Mesendoderm (in vitro differentiated cells): ENCODE measurements around the gene OR56A3.

Source experiments
- DNase-seq: peaks from one replicate; pipeline ENCODE4 v3.0.0; 2013
- H2AK5ac ChIP-seq: 2 replicates; pipeline ENCODE4 v1.6.1; 2013; ENCODE audit warnings: low read length, inconsistent platforms
- H2BK120ac ChIP-seq: 2 replicates; pipeline ENCODE4 v1.6.1; 2013; ENCODE audit warnings: low read depth, mild to moderate bottlenecking, low read length, moderate library complexity, mixed read lengths
- H2BK15ac ChIP-seq: replicated peaks from 2 replicates; pipeline ENCODE4 v1.6.1; 2013; ENCODE audit warnings: low read depth, mild to moderate bottlenecking, moderate library complexity
- H2BK5ac ChIP-seq: 2 replicates; pipeline ENCODE4 v1.6.1; 2013; ENCODE audit warnings: low read length, inconsistent platforms
- H3K18ac ChIP-seq: 2 replicates; pipeline ENCODE4 v1.6.1; 2013; ENCODE audit warnings: mild to moderate bottlenecking, low read length, mixed read lengths
- H3K23ac ChIP-seq: one replicate; pipeline ENCODE4 v1.6.1; 2013; ENCODE audit warnings: low read length
- H3K27ac ChIP-seq: 2 replicates; pipeline ENCODE4 v1.5.1; 2013; ENCODE audit warnings: low read depth, mild to moderate bottlenecking, inconsistent platforms, low read length, moderate library complexity
- H3K27me3 ChIP-seq: 2 replicates; pipeline ENCODE4 v1.6.1; 2013; ENCODE audit warnings: low read length, control low read depth, mild to moderate bottlenecking, inconsistent platforms; ENCODE audit not compliant: insufficient read depth, poor library complexity
- H3K36me3 ChIP-seq: 2 replicates; pipeline ENCODE4 v1.6.1; 2013; ENCODE audit warnings: low read length, inconsistent platforms; ENCODE audit not compliant: control insufficient read depth, insufficient read depth
- H3K4ac ChIP-seq: one replicate; pipeline ENCODE4 v1.6.1; 2013; ENCODE audit warnings: low read depth, mild to moderate bottlenecking, low read length, moderate library complexity
- H3K4me1 ChIP-seq: 2 replicates; pipeline ENCODE4 v1.6.1; 2013; ENCODE audit warnings: low read depth, low read length, inconsistent platforms; ENCODE audit not compliant: control insufficient read depth
- H3K4me2 ChIP-seq: 2 replicates; pipeline ENCODE4 v1.6.1; 2013; ENCODE audit warnings: low read length
- H3K4me3 ChIP-seq: 2 replicates; pipeline ENCODE4 v1.5.1; 2013; ENCODE audit warnings: mild to moderate bottlenecking, low read length
- H3K56ac ChIP-seq: one replicate; pipeline ENCODE4 v1.6.1; 2013; ENCODE audit warnings: low read length
- H3K79me1 ChIP-seq: 2 replicates; pipeline ENCODE4 v1.6.1; 2013; ENCODE audit warnings: low read length, inconsistent platforms
- H3K79me2 ChIP-seq: 2 replicates; pipeline ENCODE4 v1.6.1; 2013; ENCODE audit warnings: mild to moderate bottlenecking, low read length; ENCODE audit not compliant: control insufficient read depth, insufficient read depth
- H3K9ac ChIP-seq: 2 replicates; pipeline ENCODE4 v1.6.1; 2013; ENCODE audit warnings: low read length, inconsistent platforms
- H4K5ac ChIP-seq: one replicate; pipeline ENCODE4 v1.6.1; 2013; ENCODE audit warnings: low read length
- H4K8ac ChIP-seq: one replicate; pipeline ENCODE4 v1.6.1; 2013; ENCODE audit warnings: low read depth, mild to moderate bottlenecking, control low read depth, low read length, moderate library complexity
- WGBS: extraction: QIAGEN DNeasy Blood & Tissue Kit; methylation state at CpG from one replicate; pipeline ENCODE4 v1.1.7; 2013; ENCODE audit warnings: low lambda C conversion rate, missing lambda C conversion rate; ENCODE audit not compliant: insufficient coverage; ENCODE audit errors: extremely low coverage; 5-methylcytosine and 5-hydroxymethylcytosine counted together

The OR56A3 gene

GRCh38 chr11:5931061-5931460 lies 11.0 kb upstream of the OR56A3 start:
- Histone ChIP-seq H4K8ac (no peak overlapping the region), H3K4me1 (no peaks in the 10 kb centered on the region), H3K4ac (no peak overlapping the region), H3K4me3 (no peak overlapping the region), H2BK120ac (no peak overlapping the region), H4K5ac (no peak overlapping the region), H2BK15ac (no peak overlapping the region), H2AK5ac (no peak overlapping the region), H3K79me1 (no peaks in the 10 kb centered on the region), H3K9ac (no peak overlapping the region), H3K27ac (no peak overlapping the region), H3K4me2 (no peak overlapping the region), H3K18ac (no peak overlapping the region), H3K79me2 (no peaks in the 10 kb centered on the region), H2BK5ac (no peak overlapping the region), H3K56ac (no peak overlapping the region), H3K27me3 (no peaks in the 10 kb centered on the region), H3K23ac (no peak overlapping the region), H3K36me3 (no peaks in the 10 kb centered on the region)
- no CpG with 5 or more reads among the region's 8 CpGs for WGBS
- no peak for DNase-seq

- Histone ChIP-seq H3K56ac (no peak overlapping the region), H3K27me3 (no peaks in the 10 kb centered on the region), H2BK15ac (no peak overlapping the region), H3K4me1 (no peaks in the 10 kb centered on the region), H3K23ac (no peak overlapping the region), H3K36me3 (no peaks in the 10 kb centered on the region), H3K4ac (no peak overlapping the region), H2BK5ac (no peak overlapping the region), H2BK120ac (no peak overlapping the region), H3K79me1 (no peaks in the 10 kb centered on the region), H3K9ac (no peak overlapping the region), H4K8ac (no peak overlapping the region), H3K79me2 (no peaks in the 10 kb centered on the region), H3K27ac (no peak overlapping the region), H2AK5ac (no peak overlapping the region), H3K4me3 (no peak overlapping the region), H4K5ac (no peak overlapping the region), H3K4me2 (no peak overlapping the region), H3K18ac (no peak overlapping the region)
- WGBS, result no CpG with 5 or more reads among the region's 11 CpGs
- DNase-seq, result no peak
Observed at GRCh38 chr11:5932671-5933070, 9.4 kb upstream of the OR56A3 start.

DNA sequence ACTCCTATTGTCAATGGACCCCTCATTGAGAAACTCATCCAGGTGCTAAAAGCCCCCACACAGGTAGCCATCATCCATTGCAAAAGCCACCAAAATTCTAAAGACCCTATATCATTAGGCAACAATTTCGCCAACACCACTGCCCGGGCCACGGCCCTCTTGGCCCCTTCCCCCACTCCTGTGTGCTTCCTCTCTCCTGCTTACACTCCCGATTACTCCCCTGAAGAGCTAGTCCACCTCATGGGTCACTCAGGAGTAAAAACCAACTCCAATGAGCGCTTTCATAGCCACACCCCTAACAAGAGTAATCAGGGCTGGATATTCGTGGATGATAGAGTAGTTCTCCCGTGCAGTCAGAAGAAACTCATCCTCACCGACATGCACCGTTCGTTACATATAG lies 8.9 kb upstream of the OR56A3 start:
- no peak overlapping the region for H4K8ac ChIP-seq
- no peaks in the 10 kb centered on the region for H3K79me2 ChIP-seq
- H3K27me3 ChIP-seq, result no peaks in the 10 kb centered on the region
- no peak overlapping the region for H2BK120ac ChIP-seq
- no peak overlapping the region for H3K9ac ChIP-seq
- no peak overlapping the region for H4K5ac ChIP-seq
- no peak overlapping the region for H3K27ac ChIP-seq
- no CpG with 5 or more reads among the region's 10 CpGs for WGBS
- DNase-seq, result no peak
- H3K23ac ChIP-seq, result no peak overlapping the region
- H3K36me3 ChIP-seq, result no peaks in the 10 kb centered on the region
- no peak overlapping the region for H3K4ac ChIP-seq
- no peak overlapping the region for H2BK15ac ChIP-seq
- H3K56ac ChIP-seq, result no peak overlapping the region
- H3K79me1 ChIP-seq, result no peaks in the 10 kb centered on the region
- H2AK5ac ChIP-seq, result no peak overlapping the region
- H3K4me3 ChIP-seq, result no peak overlapping the region
- no peaks in the 10 kb centered on the region for H3K4me1 ChIP-seq
- H2BK5ac ChIP-seq, result no peak overlapping the region
- H3K4me2 ChIP-seq, result no peak overlapping the region
- no peak overlapping the region for H3K18ac ChIP-seq

GRCh38 chr11:5937868-5938602 lies 4.0 kb upstream of the OR56A3 start:
- H3K4ac ChIP-seq, result no peak overlapping the region
- no peak overlapping the region for H3K9ac ChIP-seq
- no CpG with 5 or more reads among the region's 39 CpGs for WGBS
- H3K27me3 ChIP-seq, result no peaks in the 10 kb centered on the region
- H3K4me1 ChIP-seq, result no peaks in the 10 kb centered on the region
- H3K79me2 ChIP-seq, result no peaks in the 10 kb centered on the region
- no peaks in the 10 kb centered on the region for H3K36me3 ChIP-seq
- no peak overlapping the region for H3K56ac ChIP-seq
- no peak overlapping the region for H2AK5ac ChIP-seq
- no peaks in the 10 kb centered on the region for H3K79me1 ChIP-seq
- no peak overlapping the region for H2BK5ac ChIP-seq
- H3K4me3 ChIP-seq, result no peak overlapping the region
- no peak overlapping the region for H4K5ac ChIP-seq
- H3K27ac ChIP-seq, result no peak overlapping the region
- no peak overlapping the region for H3K18ac ChIP-seq
- H2BK15ac ChIP-seq, result no peak overlapping the region
- DNase-seq, result no peak
- no peak overlapping the region for H3K23ac ChIP-seq
- no peak overlapping the region for H3K4me2 ChIP-seq
- H2BK120ac ChIP-seq, result no peak overlapping the region
- H4K8ac ChIP-seq, result no peak overlapping the region

DNA sequence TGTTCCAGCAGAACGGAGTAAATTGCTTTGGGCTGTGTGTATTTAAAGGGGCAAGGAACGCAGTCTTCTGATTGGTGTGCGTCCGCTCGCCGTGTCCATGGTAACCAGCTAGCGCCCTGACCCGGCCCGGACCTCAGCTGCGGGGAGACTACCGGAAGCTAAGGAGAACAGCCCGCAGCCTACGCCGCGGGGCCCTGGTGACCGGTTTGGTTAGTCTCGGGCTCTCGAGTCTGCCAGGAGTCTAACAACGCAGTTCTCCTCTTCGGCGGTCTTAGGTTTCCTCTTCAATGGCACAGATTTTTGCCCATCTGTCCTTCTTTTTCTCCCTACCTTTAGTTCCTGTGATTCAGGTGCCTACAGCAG lies 3.5 kb upstream of the OR56A3 start:
- Histone ChIP-seq H3K4me1 (no peaks in the 10 kb centered on the region), H2BK15ac (no peak overlapping the region), H2BK5ac (no peak overlapping the region), H4K5ac (no peak overlapping the region), H3K27me3 (no peaks in the 10 kb centered on the region), H3K36me3 (no peaks in the 10 kb centered on the region), H4K8ac (no peak overlapping the region), H3K79me1 (no peaks in the 10 kb centered on the region), H3K23ac (no peak overlapping the region), H3K4me3 (no peak overlapping the region), H3K79me2 (no peaks in the 10 kb centered on the region), H3K18ac (no peak overlapping the region), H2AK5ac (no peak overlapping the region), H3K4ac (no peak overlapping the region), H3K56ac (no peak overlapping the region), H3K27ac (no peak overlapping the region), H2BK120ac (no peak overlapping the region), H3K9ac (no peak overlapping the region), H3K4me2 (no peak overlapping the region)
- no CpG with 5 or more reads among the region's 21 CpGs for WGBS
- no peak for DNase-seq

DNA sequence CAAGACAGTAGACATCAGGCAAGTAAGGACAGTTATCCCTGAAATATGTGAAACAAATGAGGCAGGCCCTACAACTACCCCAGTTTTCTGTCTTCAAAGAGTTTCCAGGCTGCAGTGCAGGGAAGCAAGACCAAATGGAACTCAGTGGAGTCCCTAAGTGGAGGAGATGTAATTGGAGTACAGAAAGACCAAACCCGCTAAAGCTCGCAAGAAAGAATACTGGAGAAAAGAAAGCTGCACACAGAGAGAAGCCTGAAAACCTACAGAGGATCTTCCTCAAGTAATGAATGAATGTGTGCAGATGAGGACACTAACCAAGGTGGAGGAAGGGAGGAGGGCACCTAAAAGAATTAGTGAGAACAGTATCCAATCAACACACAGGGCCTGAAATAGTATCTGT lies 1.3 kb upstream of the OR56A3 start:
- no peak overlapping the region for H4K8ac ChIP-seq
- no peaks in the 10 kb centered on the region for H3K27me3 ChIP-seq
- no peak overlapping the region for H2AK5ac ChIP-seq
- no peak overlapping the region for H3K56ac ChIP-seq
- H3K79me1 ChIP-seq, result no peaks in the 10 kb centered on the region
- no peaks in the 10 kb centered on the region for H3K79me2 ChIP-seq
- H4K5ac ChIP-seq, result no peak overlapping the region
- H3K4me3 ChIP-seq, result no peak overlapping the region
- no peak overlapping the region for H3K27ac ChIP-seq
- WGBS, result no CpG with 5 or more reads among the region's 2 CpGs
- H3K36me3 ChIP-seq, result no peaks in the 10 kb centered on the region
- H3K9ac ChIP-seq, result no peak overlapping the region
- H3K18ac ChIP-seq, result no peak overlapping the region
- H2BK120ac ChIP-seq, result no peak overlapping the region
- no peak overlapping the region for H2BK15ac ChIP-seq
- no peak overlapping the region for H3K4me2 ChIP-seq
- no peak overlapping the region for H3K4ac ChIP-seq
- DNase-seq, result no peak
- H3K23ac ChIP-seq, result no peak overlapping the region
- no peak overlapping the region for H2BK5ac ChIP-seq
- no peaks in the 10 kb centered on the region for H3K4me1 ChIP-seq
